Rectal smooth muscle tissue (tissue), 1 donor: Measurements from ENCODE around the gene ZFP1.

Experiments used
- H3K27ac ChIP-seq: one replicate; pipeline ENCODE4 v1.7.0; 2013; ENCODE audit warnings: low read depth, low read length, inconsistent platforms
- H3K27me3 ChIP-seq: one replicate; pipeline ENCODE4 v1.7.0; 2013; ENCODE audit warnings: low read length; ENCODE audit not compliant: control insufficient read depth, insufficient read depth
- H3K36me3 ChIP-seq: one replicate; pipeline ENCODE4 v1.7.0; 2013; ENCODE audit warnings: low read length; ENCODE audit not compliant: control insufficient read depth, insufficient read depth
- H3K4me1 ChIP-seq: one replicate; pipeline ENCODE4 v1.7.0; 2013; ENCODE audit warnings: low read length; ENCODE audit not compliant: control insufficient read depth, insufficient read depth
- H3K4me3 ChIP-seq: one replicate; pipeline ENCODE4 v1.7.0; 2013; ENCODE audit warnings: low read length
- H3K9ac ChIP-seq: one replicate; pipeline ENCODE4 v1.7.0; 2013; ENCODE audit warnings: low read length

ZFP1 gene

DNA sequence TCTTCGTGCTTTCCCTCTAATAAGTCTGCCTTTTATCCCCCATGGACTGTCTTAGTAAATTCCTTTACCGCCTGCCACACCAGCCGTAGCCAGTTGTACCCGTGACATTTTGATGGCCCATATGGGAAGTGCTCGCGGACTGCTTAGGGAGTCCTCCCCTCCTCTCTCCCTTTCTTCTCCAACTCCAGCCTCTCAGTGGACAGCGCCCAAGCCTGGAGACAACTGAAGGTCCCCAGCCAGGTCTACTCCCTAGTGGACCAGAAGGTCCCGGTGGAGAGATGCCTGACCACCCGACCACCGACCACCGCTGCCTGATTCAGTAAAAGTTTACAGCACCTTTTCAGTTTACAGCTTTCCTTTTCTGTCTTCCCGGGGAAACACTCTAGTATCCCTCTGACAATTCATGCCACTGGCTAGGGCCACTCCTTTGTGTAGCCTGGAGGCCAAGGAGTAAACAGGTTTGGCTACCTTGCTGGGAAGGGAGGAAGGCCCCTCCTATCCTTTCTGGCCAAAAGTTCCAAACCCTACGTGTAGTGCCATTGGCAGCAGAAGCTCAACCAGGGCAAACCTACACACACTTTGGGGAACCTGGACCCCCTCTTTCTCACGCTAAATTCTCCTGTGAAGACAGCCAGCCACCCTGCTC, 40.6 kb downstream of the ZFP1 start:
- Histone ChIP-seq H3K27me3 (no peaks in the 10 kb centered on the region), H3K36me3 (no peaks in the 10 kb centered on the region), H3K9ac (no peak overlapping the region), H3K4me3 (no peak overlapping the region), H3K4me1 (no peaks in the 10 kb centered on the region), H3K27ac (no peak overlapping the region)

- Histone ChIP-seq H3K9ac (no peak overlapping the region), H3K4me1 (no peaks in the 10 kb centered on the region), H3K27ac (no peak overlapping the region), H3K4me3 (no peak overlapping the region), H3K27me3 (no peaks in the 10 kb centered on the region), H3K36me3 (no peaks in the 10 kb centered on the region)
These were observed 41.4 kb downstream of the ZFP1 start for GRCh38 chr16:75189638-75190245.

DNA sequence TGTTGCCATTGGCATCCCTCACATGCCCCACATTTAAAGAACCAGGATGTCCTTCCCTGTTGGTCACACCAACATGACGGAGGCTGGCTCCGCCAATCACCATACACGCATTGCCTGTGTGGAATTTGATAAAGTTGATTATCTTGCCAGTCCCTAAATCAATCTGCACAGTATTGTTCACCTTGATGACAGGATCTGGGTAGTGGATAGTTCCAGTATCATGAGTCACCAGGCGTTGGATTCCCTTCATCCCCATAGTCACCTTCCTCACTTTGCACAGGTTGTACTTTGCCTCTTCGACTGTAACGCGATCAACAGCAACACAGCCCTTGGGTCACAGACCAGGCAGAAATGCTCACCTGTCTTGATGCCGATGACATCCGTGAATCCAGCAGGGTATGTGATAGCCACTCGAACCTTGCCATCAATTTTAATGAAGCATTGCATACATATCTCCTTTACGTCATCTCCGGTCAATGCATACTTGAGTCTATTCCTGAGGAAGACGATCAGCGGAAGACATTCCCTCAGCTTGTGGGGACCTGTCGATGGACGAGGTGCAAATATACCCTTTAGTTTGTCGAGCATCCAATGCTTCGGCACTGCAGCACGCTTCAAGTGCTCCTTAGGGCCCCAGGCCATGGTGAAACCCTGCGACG, 44.4 kb downstream of the ZFP1 start:
- Histone ChIP-seq H3K27me3 (no peaks in the 10 kb centered on the region), H3K9ac (no peak overlapping the region), H3K36me3 (no peaks in the 10 kb centered on the region), H3K4me1 (no peaks in the 10 kb centered on the region), H3K27ac (no peak overlapping the region), H3K4me3 (no peak overlapping the region)

GRCh38 chr16:75193265-75193650, 44.9 kb downstream of the ZFP1 start:
- Histone ChIP-seq H3K4me3 (no peak overlapping the region), H3K27me3 (no peaks in the 10 kb centered on the region), H3K4me1 (no peaks in the 10 kb centered on the region), H3K27ac (no peak overlapping the region), H3K9ac (no peak overlapping the region), H3K36me3 (no peaks in the 10 kb centered on the region)

GRCh38 chr16:75193730-75194444, 45.6 kb downstream of the ZFP1 start:
- H3K4me1 ChIP-seq, result no peaks in the 10 kb centered on the region
- H3K27me3 ChIP-seq, result no peaks in the 10 kb centered on the region
- H3K4me3 ChIP-seq, result no peak overlapping the region
- no peaks in the 10 kb centered on the region for H3K36me3 ChIP-seq
- no peak overlapping the region for H3K27ac ChIP-seq
- H3K9ac ChIP-seq, result no peak overlapping the region

- Histone ChIP-seq H3K27me3 (no peaks in the 10 kb centered on the region), H3K9ac (no peak overlapping the region), H3K4me1 (no peaks in the 10 kb centered on the region), H3K27ac (no peak overlapping the region), H3K4me3 (no peak overlapping the region), H3K36me3 (no peaks in the 10 kb centered on the region)
These were observed 47.8 kb downstream of the ZFP1 start for GRCh38 chr16:75195811-75196790.

DNA sequence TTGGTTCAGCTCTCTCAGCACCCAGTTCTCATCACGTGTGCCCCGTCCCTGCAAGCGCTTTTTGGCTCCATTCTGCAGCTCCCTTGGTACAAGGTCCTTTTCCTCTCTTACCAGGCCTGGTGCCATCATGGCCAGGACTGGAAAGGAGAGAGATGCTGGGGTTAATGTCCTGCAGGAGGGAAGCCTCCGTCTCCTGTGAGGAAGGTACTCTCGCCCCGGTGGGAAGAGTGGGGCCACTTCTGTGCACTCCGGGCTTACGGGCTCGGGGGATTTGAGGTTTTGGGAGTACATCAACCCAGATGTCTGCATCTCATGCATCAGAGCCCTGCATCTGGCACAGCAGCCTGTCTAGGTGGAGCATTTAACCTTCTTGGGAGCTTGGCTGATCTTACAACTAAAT, 48.5 kb downstream of the ZFP1 start:
- Histone ChIP-seq H3K9ac (no peak overlapping the region), H3K27me3 (no peaks in the 10 kb centered on the region), H3K4me3 (no peak overlapping the region), H3K36me3 (no peaks in the 10 kb centered on the region), H3K4me1 (no peaks in the 10 kb centered on the region), H3K27ac (no peak overlapping the region)

DNA sequence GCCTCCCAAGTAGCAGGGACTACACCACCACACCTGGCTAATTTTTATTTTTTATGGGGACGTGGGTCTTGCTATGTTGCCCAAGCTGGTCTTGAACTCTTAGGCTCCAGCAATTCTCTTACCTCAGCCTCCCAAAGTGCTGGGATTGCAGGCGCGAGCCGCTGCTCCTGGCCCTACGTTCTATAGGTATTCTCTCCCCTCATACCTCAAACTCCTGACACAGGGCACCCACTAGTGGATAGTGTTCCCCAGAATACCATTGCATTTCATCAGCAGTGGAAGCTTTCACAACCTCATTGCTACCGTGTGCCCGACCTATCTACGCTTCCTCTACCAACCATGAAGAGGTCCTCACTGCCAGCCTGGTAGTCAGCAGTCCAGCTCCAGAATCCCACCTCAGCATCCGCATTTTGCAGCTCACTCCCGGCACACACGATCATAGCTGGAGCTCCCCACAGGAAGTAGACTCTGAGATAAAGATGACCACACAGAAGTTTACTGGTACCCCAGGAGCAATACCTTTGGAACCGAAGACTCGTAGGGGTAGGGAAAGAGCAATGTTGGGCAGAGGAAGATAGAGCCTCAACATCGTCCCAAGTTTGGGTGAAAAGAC, 49.3 kb downstream of the ZFP1 start:
- no peak overlapping the region for H3K9ac ChIP-seq
- no peak overlapping the region for H3K27ac ChIP-seq
- H3K27me3 ChIP-seq, result no peaks in the 10 kb centered on the region
- H3K36me3 ChIP-seq, result no peaks in the 10 kb centered on the region
- H3K4me3 ChIP-seq, result no peak overlapping the region
- H3K4me1 ChIP-seq, result no peaks in the 10 kb centered on the region

GRCh38 chr16:75198135-75198600, 49.8 kb downstream of the ZFP1 start:
- H3K9ac ChIP-seq, result no peak overlapping the region
- H3K4me3 ChIP-seq, result no peak overlapping the region
- H3K36me3 ChIP-seq, result no peaks in the 10 kb centered on the region
- H3K27ac ChIP-seq, result no peak overlapping the region
- H3K27me3 ChIP-seq, result no peaks in the 10 kb centered on the region
- no peaks in the 10 kb centered on the region for H3K4me1 ChIP-seq

- H3K9ac ChIP-seq, result no peak overlapping the region
- no peaks in the 10 kb centered on the region for H3K36me3 ChIP-seq
- no peaks in the 10 kb centered on the region for H3K27me3 ChIP-seq
- no peak overlapping the region for H3K4me3 ChIP-seq
- no peak overlapping the region for H3K27ac ChIP-seq
- H3K4me1 ChIP-seq, result no peaks in the 10 kb centered on the region
These were observed 53.8 kb downstream of the ZFP1 start for GRCh38 chr16:75202069-75202590.

- no peaks in the 10 kb centered on the region for H3K27me3 ChIP-seq
- no peak overlapping the region for H3K27ac ChIP-seq
- H3K9ac ChIP-seq, result no peak overlapping the region
- no peaks in the 10 kb centered on the region for H3K36me3 ChIP-seq
- no peaks in the 10 kb centered on the region for H3K4me1 ChIP-seq
- no peak overlapping the region for H3K4me3 ChIP-seq
These were observed 54.8 kb downstream of the ZFP1 start for GRCh38 chr16:75203096-75203495.
